IPS DF 4.7 (cell line): ENCODE measurements around the gene MPHOSPH9.

Source experiments
- DNase-seq: peaks from one replicate; pipeline ENCODE4 v3.0.0-alpha.2; 2013; ENCODE audit warnings: low spot score; ENCODE audit errors: extremely low read depth

MPHOSPH9 gene

GRCh38 chr12:123129621-123130020 lies 103.3 kb downstream of the MPHOSPH9 start:
- DNase-seq, result no peak

- DNase-seq, result no peak
Observed at GRCh38 chr12:123127182-123127495, 105.8 kb downstream of the MPHOSPH9 start.

- no peak for DNase-seq
Observed at GRCh38 chr12:123126294-123127181, 106.4 kb downstream of the MPHOSPH9 start.

GRCh38 chr12:123122626-123123025 lies 110.3 kb downstream of the MPHOSPH9 start:
- DNase-seq, result no peak

- DNase-seq, result no peak
Observed at GRCh38 chr12:123121670-123122069, 111.3 kb downstream of the MPHOSPH9 start.

GRCh38 chr12:123120452-123121166 lies 112.3 kb downstream of the MPHOSPH9 start:
- no peak for DNase-seq

GRCh38 chr12:123119808-123120207 lies 113.1 kb downstream of the MPHOSPH9 start:
- no peak for DNase-seq

- no peak for DNase-seq
Observed at GRCh38 chr12:123118497-123118896, 114.4 kb downstream of the MPHOSPH9 start.

- DNase-seq, result no peak
Observed at GRCh38 chr12:123115409-123116121, 117.4 kb downstream of the MPHOSPH9 start.

- no peak for DNase-seq
Observed at GRCh38 chr12:123114304-123115083, 118.4 kb downstream of the MPHOSPH9 start.

GRCh38 chr12:123113026-123113425 lies 119.9 kb downstream of the MPHOSPH9 start:
- DNase-seq, result no peak

- no peak for DNase-seq
Observed at GRCh38 chr12:123111498-123112165, 121.3 kb downstream of the MPHOSPH9 start.

GRCh38 chr12:123109319-123109772 lies 123.6 kb downstream of the MPHOSPH9 start:
- no peak for DNase-seq

GRCh38 chr12:123108682-123109066 lies 124.3 kb downstream of the MPHOSPH9 start:
- DNase-seq, result no peak

- no peak for DNase-seq
Observed at GRCh38 chr12:123107926-123108681, 124.8 kb downstream of the MPHOSPH9 start.

GRCh38 chr12:123106640-123107359 lies 126.1 kb downstream of the MPHOSPH9 start:
- no peak for DNase-seq

- no peak for DNase-seq
Observed at GRCh38 chr12:123105211-123105826, 127.6 kb downstream of the MPHOSPH9 start.

- DNase-seq, result no peak
Observed at GRCh38 chr12:123104809-123105208, 128.1 kb downstream of the MPHOSPH9 start.
